K562 (cell line): ENCODE data around the gene SLC19A1. TPM values are rescaled to one million over a fixed set of nuclear protein-coding genes. Genes with fewer than 3 reads are reported as not detected.

Source experiments
- ATAC-seq: fragments of 200-7000 bp; cut with Tn5 transposase; 3 replicates; pipeline ENCODE4 v1.9.1; 2020; ENCODE audit warnings: moderate library complexity
- BruUV-seq: library from RNA; stranded (reverse); fragments of 400-500 nt; replicated peaks from 2 replicates; lab custom pipeline; 2021; lab: Mats Ljungman, UMichigan
- CTCF ChIA-PET: fragments of 300-600 bp; formaldehyde crosslinking; extraction: SDS; loops from one replicate; lab custom pipeline; 2021; ENCODE audit warnings: low intra/inter-chr PET ratio; lab: Yijun Ruan, JAX
- POLR2A ChIA-PET: fragments of 300-600, 350-650 bp; sonication (Branson Sonifier 250); formaldehyde crosslinking; extraction: SDS; loops from one replicate; lab custom pipeline; 2021; ENCODE audit warnings: antibody characterized with exemption, inconsistent platforms; lab: Yijun Ruan, JAX
- DNase-seq, 4 experiments: peaks; one replicate each; pipeline versions ENCODE4 v3.0.0 to v3.0.0-alpha.2; 2011 to 2018; ENCODE audit warnings: low spot score in 3 of 4, mixed read lengths in 3 of 4; ENCODE audit errors: extremely low read depth in 1 of 4
- FAIRE-seq: peaks from 2 replicates; lab custom pipeline; 2011; peaks lifted over from hg19 to GRCh38; lab: Jason Lieb, UNC
- H2AFZ ChIP-seq: 2 replicates; pipeline ENCODE4 v1.6.0; 2011; ENCODE audit warnings: low read depth, low read length, control low read depth, inconsistent platforms
- H3K27ac ChIP-seq: fragments of 200-600 bp; 3 replicates; pipeline ENCODE4 v1.8.0; 2011; ENCODE audit warnings: low read depth, mild to moderate bottlenecking, control low read depth, inconsistent platforms, low read length, moderate library complexity, mixed read lengths; ENCODE audit errors: extremely low read depth
- H3K27me3 ChIP-seq, 2 experiments: fragments of 300-600 bp in 1 of 2; 2 replicates in 1 of 2; 3 replicates in 1 of 2; pipeline versions ENCODE4 v1.6.0 to v1.8.0; 2011; ENCODE audit warnings: inconsistent platforms in 2 of 2, low read length in 2 of 2, mild to moderate bottlenecking in 1 of 2, mixed read lengths in 1 of 2, moderate library complexity in 1 of 2; ENCODE audit not compliant: control insufficient read depth in 2 of 2, insufficient read depth in 2 of 2
- H3K36me3 ChIP-seq: fragments of 300-600 bp; 3 replicates; pipeline ENCODE4 v1.8.0; 2011; ENCODE audit warnings: mild to moderate bottlenecking, low read length, inconsistent platforms; ENCODE audit not compliant: control insufficient read depth, insufficient read depth
- H3K4me1 ChIP-seq, 2 experiments: fragments of 200-600 bp in 1 of 2; replicated peaks in 1 of 2; 2 replicates in 1 of 2; 3 replicates in 1 of 2; pipeline versions ENCODE4 v1.5.1 to v1.8.0; 2011; ENCODE audit warnings: inconsistent platforms in 2 of 2, low read length in 2 of 2, mild to moderate bottlenecking in 1 of 2, mixed read lengths in 1 of 2, moderate library complexity in 1 of 2; ENCODE audit not compliant: control insufficient read depth in 2 of 2, insufficient read depth in 2 of 2
- H3K4me2 ChIP-seq: 2 replicates; pipeline ENCODE4 v1.6.1; 2011; ENCODE audit warnings: low read length, control low read depth, inconsistent platforms, mixed read lengths; ENCODE audit not compliant: insufficient read depth
- H3K4me3 ChIP-seq: fragments of 200-600 bp; sonication (generic), shearing (Covaris generic); 2 replicates; pipeline ENCODE4 v1.5.1; 2016; ENCODE audit warnings: control low read depth, inconsistent platforms
- H3K79me2 ChIP-seq: fragments of 200-600 bp; 3 replicates; pipeline ENCODE4 v1.8.0; 2011; ENCODE audit warnings: low read length, inconsistent platforms; ENCODE audit not compliant: control insufficient read depth, insufficient read depth
- H3K9ac ChIP-seq, 2 experiments: 2 replicates each; pipeline versions ENCODE4 v1.6.0 to v1.6.1; 2011; ENCODE audit warnings: low read depth in 2 of 2, low read length in 2 of 2, control low read depth in 1 of 2, inconsistent platforms in 1 of 2, mild to moderate bottlenecking in 1 of 2, mixed read lengths in 1 of 2; ENCODE audit not compliant: insufficient read depth in 1 of 2
- H3K9me1 ChIP-seq: one replicate; pipeline ENCODE4 v1.6.0; 2011; ENCODE audit warnings: inconsistent platforms, mild to moderate bottlenecking, low read length, moderate library complexity; ENCODE audit not compliant: control insufficient read depth, insufficient read depth
- H3K9me3 ChIP-seq: replicated peaks from 2 replicates; pipeline ENCODE4 v1.5.1; 2011; ENCODE audit warnings: low read depth, low read length, inconsistent platforms; ENCODE audit not compliant: control insufficient read depth, insufficient read depth
- H4K20me1 ChIP-seq: replicated peaks from 2 replicates; pipeline ENCODE4 v1.6.1; 2011; ENCODE audit warnings: low read length, inconsistent platforms, mixed read lengths; ENCODE audit not compliant: control insufficient read depth, insufficient read depth
- FOS ChIP-seq: IDR thresholded peaks from 3 replicates; pipeline ENCODE4 v1.6.1; 2011; ENCODE audit not compliant: insufficient read length; ENCODE audit errors: extremely low read depth
- MECOM ChIP-seq: fragments of 250-450 bp; sonication (Bioruptor Pico); IDR thresholded peaks from 2 replicates; pipeline ENCODE4 v1.8.0; 2022; ENCODE audit warnings: inconsistent platforms
- SP2 ChIP-seq: IDR thresholded peaks from 2 replicates; pipeline ENCODE4 v1.6.1; 2011; ENCODE audit warnings: mild to moderate bottlenecking, low read depth, low read length, moderate library complexity; ENCODE audit not compliant: poor library complexity, severe bottlenecking; ENCODE audit errors: extremely low read depth
- TCFL5 ChIP-seq: fragments of 250-450 bp; sonication (Bioruptor Pico); conservative IDR thresholded peaks from 2 replicates; pipeline ENCODE4 v1.6.1; 2021; ENCODE audit warnings: mild to moderate bottlenecking, moderate library complexity, matching md5 sums
- WGBS: fragments of 100-300 bp; shearing (Covaris generic); methylation state at CpG from one replicate; pipeline ENCODE4 v1.1.6; 2016; ENCODE audit warnings: low coverage, mixed read lengths; ENCODE audit not compliant: insufficient coverage; ENCODE audit errors: missing lambda C conversion rate; 5-methylcytosine and 5-hydroxymethylcytosine counted together
- in situ Hi-C: fragments of 300-500 bp; cut with MboI; formaldehyde crosslinking; loops from 4 replicates; pipeline ENCODE4 v1.15.0; 2018; ENCODE audit warnings: inconsistent platforms, mixed read lengths
- intact Hi-C: fragments of 100-400 bp; cut with micrococcal nuclease; formaldehyde crosslinking; loops from 2 replicates; pipeline ENCODE4 v1.14.2; 2022
- polyA plus RNA-seq, 8 experiments: library from polyadenylated mRNA; depleted of rRNA in 4 of 8; stranded (reverse) in 5 of 8; unstranded in 3 of 8; fragments of >200 nt; fragmentation: Nextera tagmentation in 2 of 8; fragmentation: Illumina TruSeq in 1 of 8; extraction: Ambion mirVana in 2 of 8; extraction: Trizol in 1 of 8; gene quantifications; 2 replicates each; pipeline versions ENCODE4 v1.2.1 to v1.2.3, GENCODE V29; 2011 to 2014; ENCODE audit warnings: inconsistent platforms in 1 of 8, missing spikeins in 1 of 8
- total RNA-seq, 7 experiments: library from RNA; depleted of rRNA in 6 of 7; stranded (reverse); fragments of >200 nt in 6 of 7; fragmentation: Illumina TruSeq in 2 of 7; extraction: Trizol in 2 of 7; gene quantifications; 2 replicates each; pipeline versions ENCODE4 v1.2.1 to v1.2.3, GENCODE V29; 2011 to 2021; ENCODE audit warnings: low replicate concordance in 1 of 7
- TF ChIP-seq, protein P1 (sequence below): fragments of 450-650 bp; IDR thresholded peaks from 2 replicates; pipeline ENCODE4 v1.6.1; 2016; ENCODE audit warnings: antibody characterized with exemption

SLC19A1 gene
- total and polyA plus RNA-seq, 9 of the 15 experiments (the other 6 are each of a cell fraction or from before 2014, with no cell fraction given) = 0.65 to 88.7 (median 12.0) TPM

GRCh38 chr21:45574691-45575090 is 32.5 kb upstream of the SLC19A1 start:
- ChIA-PET POLR2A (interaction anchor here (0.7 kb wide), 1 partner anchor 823 kb away, joined by 3 read pairs; no protein-coding TSS in a partner anchor), CTCF (no interaction called here)
- Histone ChIP-seq H3K9me1 (no peaks in the 10 kb centered on the region), H3K9me3 (no peaks in the 10 kb centered on the region; the same call in 1 of the 2 replicates), H3K79me2 (no peaks in the 10 kb centered on the region), H3K36me3 (no peaks in the 10 kb centered on the region), H3K4me2 (no peak overlapping the region), H3K4me3 (no peak overlapping the region), H3K4me1 (peaks cover 0 to 29% of the 10 kb centered on the region in 2 experiments; a peak in 2 of 5 replicates), H3K9ac (no peak overlapping the region), H2AFZ (no peak overlapping the region), H3K27ac (no peak overlapping the region), H3K27me3 (peaks cover 75 to 87% of the 10 kb centered on the region in 2 experiments), H4K20me1 (peaks cover 3% of the 10 kb centered on the region; the same call in 1 of the 2 replicates)
- FAIRE-seq = no peak
- intact Hi-C loops = no loop called here
- in situ Hi-C loops = no loop called here
- TF ChIP-seq TCFL5 (CRISPR knock-in tag) (no peak), SP2 (no peak), FOS (no peak), MECOM (no peak)
- TF ChIP-seq, protein P1, sequence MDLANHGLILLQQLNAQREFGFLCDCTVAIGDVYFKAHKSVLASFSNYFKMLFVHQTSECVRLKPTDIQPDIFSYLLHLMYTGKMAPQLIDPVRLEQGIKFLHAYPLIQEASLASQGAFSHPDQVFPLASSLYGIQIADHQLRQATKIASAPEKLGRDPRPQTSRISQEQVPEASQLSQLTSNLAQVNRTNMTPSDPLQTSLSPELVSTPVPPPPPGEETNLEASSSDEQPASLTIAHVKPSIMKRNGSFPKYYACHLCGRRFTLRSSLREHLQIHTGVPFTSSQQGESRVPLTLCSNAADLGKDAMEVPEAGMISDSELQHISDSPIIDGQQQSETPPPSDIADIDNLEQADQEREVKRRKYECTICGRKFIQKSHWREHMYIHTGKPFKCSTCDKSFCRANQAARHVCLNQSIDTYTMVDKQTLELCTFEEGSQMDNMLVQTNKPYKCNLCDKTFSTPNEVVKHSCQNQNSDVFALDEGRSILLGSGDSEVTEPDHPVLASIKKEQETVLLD = no peak
- DNase-seq = no peak
- no TSS peak for BruUV-seq
- no peak for ATAC-seq
- WGBS = 14% methylated on average over 13 of the region's 14 CpGs
